SK-N-MC (cell line): ENCODE measurements around the gene ZNF331.

Experiments used
- EZH2 ChIP-seq: fragments of 200-600 bp; sonication (generic); IDR thresholded peaks from one replicate; pipeline ENCODE4 v1.6.1; 2017; ENCODE audit warnings: antibody characterized with exemption
- POLR2AphosphoS5 ChIP-seq: IDR thresholded peaks from 2 replicates; pipeline ENCODE4 v1.6.1; 2012; ENCODE audit warnings: mild to moderate bottlenecking, low read depth, low read length, borderline replicate concordance

- TF ChIP-seq POLR2AphosphoS5 (no peak), EZH2 (no peak)
Observed at GRCh38 chr19:53595510-53595867, 57.5 kb downstream of the ZNF331 start.
